Superior temporal gyrus (tissue), 1 donor: Measurements from ENCODE around the gene CLIP2.
"Not testable (repeated sequence)": the region's sequence is repeated elsewhere in the genome, so short reads cannot be mapped to it uniquely, and the experiment has no call there.

Source experiments
- DNase-seq: peaks from one replicate; pipeline ENCODE4 v3.0.0-alpha.2; 2016; ENCODE audit errors: extremely low spot score

The CLIP2 gene

GRCh38 chr7:74297516-74298233 lies 8.5 kb downstream of the CLIP2 start:
- no peak for DNase-seq

DNA sequence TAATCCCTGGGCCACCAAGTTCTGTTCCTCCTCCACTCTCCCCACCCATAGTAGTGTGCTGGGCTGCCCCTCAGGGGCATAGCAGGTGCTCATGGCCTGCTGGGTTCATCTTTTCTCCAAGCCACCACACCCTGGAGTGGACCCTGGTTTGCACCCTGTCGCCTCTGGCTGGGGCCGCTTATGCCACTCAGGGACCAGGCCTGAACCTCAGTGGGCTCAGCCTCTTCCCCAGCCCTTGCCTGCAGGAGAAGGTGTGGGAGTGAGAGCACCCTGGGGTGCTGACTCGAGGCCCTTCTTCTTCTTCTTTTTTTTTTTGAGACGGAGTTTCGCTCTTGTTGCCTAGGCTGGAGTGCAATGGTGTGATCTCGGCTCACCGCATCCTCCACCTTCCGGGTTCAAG lies 10.2 kb downstream of the CLIP2 start:
- no peak for DNase-seq

DNA sequence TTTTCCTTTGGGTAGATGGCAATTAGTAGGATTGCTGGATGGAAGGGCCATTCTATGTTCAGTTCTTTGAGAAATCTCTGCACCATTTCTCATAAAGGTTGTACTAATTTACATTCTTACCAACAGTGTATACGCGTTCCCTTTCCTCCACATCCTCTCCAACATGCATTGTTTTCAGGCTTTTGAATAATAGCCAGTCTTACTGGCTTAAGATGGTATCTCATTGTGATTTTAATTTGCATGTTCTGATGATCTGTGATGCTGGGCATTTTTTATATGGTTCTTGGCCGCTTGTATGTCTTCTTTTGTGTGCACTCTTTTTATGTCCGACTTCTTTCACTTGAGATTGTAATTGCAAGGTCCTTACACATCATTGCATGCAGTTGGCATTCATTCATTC lies 11.7 kb downstream of the CLIP2 start:
- no peak for DNase-seq

DNA sequence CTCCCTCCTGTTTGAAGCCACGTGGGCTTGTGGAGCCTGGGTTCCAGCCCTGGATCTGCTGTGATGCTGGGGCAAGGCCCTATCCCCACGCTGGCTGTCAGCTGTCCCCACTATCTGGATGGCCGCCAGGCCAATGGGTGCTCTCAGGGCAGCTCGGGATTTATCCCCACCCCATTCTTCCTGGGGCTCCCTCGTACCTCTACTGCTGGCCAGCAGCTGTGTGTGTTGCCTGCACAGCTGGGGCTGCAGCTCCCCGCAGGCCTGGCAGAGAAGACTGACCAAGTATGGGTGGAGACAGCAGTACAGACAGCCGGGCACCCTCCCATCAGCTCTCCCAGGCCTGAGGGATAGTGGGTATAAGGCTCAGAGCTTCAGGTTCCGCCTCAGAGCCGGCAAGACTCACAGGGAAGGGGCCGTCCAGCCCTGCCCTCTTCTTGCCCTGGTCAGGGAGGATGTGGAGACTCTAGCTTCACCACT lies 13.6 kb downstream of the CLIP2 start:
- DNase-seq, result peak; percentile 40

DNA sequence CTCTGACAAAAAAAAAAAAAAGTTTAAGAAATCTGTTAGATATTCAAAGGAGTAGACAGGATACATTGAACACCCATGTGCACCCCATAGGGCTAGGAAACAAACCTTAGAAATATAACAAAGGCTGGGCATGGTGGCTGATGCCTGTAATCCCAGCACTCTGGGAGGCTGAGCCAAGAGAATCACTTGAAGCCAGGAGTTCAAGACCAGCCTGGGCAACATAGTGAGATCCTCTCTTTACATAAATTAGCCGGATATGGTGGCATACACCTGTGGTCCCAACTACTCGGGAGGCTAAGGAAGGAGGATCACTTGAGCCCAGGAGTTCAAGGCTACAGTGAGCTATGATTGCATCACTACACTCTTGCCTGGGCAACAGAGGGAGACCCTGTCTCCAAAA lies 15.3 kb downstream of the CLIP2 start:
- DNase-seq, result no peak

DNA sequence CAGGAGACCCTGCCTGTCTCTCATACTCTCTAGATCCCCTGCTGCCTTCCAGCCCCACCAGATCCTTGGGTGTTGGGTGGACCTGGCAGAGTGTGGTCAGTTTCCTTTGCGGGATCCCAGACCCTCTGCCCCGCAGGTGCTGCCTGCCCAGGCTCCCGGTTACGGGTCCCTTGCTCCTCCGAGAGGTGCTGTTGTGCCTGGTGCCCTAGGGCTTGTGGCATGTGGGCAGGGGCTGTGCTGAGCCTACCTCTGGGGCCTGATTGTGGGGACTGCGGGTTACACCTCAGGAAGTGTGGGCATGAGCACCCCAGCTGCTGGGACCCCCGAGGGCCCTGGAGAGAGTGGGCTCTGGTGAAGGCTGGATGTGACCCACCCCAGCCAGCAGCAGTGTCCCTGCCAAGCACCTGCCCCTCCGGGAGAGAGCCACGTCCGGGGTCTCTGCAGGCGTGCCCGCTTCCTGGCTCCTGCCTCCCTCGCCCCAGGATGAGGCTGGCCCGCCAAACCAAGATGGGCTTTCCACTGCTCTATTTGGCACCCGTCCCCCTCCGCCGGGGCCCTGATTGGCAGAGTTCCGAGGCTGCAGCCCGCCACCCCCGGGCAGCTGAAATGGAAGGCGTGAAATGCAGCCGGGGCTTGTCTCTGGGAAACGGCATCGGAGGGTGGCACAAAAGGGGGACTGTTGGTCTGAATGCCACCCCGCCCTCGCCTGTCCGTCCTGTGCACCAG lies 17.0 kb downstream of the CLIP2 start:
- DNase-seq, result no peak

DNA sequence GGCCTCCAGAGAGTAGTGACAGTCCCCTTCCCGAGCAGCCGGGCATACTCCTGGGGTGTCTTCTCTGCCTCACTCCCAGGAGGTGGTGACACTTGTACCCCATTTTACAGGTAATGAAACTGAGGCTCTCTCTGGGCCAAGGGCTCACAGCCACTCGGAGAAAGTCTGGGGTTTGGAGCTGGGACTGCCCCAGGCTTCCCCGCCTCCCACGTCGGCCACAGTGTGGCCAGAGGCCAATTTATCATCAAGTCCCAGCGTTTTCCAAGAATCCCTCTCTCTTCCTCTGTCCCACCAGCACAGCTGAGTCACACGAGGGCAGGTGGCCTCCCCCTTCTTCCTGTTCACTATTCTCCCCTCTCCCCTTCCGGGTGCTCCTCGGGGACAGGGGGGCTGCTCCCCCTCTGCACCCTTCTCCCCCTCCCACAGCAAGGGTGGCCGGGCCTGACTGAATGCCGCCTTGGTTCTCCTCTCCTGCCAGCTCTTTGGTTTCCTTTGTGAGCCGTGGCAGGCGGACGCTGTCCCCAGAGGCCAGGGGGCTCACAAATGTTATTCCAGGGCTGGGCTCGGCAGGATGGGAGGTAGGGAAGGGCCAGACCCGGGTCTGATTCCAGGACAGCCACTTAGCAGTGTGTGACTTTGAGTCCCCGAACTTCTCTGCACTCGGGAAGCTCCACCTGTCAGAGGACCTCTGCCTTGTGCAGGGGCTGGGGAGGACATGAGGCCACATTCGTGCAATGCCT lies 17.7 kb downstream of the CLIP2 start:
- peak; percentile 82 for DNase-seq

GRCh38 chr7:74307738-74308505 lies 18.7 kb downstream of the CLIP2 start:
- DNase-seq, result no peak

DNA sequence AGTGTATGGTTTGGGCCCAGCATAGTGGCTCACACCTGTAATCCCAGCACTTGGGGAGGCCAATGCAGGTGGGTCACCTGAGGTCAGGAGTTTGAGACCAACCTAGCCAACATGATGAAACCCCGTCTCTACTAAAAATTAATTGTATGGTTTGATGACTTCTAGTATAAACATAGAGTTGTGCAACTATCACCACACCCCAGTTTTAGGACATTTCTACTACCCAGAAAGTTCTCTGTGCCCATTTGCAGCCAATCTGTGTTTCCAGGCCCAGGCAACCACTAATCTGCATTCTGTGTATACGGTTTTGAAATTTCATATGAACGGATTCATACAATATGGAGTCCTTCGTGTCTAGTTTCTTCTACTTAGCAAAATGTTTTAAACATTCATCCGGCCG lies 20.0 kb downstream of the CLIP2 start:
- no peak for DNase-seq

DNA sequence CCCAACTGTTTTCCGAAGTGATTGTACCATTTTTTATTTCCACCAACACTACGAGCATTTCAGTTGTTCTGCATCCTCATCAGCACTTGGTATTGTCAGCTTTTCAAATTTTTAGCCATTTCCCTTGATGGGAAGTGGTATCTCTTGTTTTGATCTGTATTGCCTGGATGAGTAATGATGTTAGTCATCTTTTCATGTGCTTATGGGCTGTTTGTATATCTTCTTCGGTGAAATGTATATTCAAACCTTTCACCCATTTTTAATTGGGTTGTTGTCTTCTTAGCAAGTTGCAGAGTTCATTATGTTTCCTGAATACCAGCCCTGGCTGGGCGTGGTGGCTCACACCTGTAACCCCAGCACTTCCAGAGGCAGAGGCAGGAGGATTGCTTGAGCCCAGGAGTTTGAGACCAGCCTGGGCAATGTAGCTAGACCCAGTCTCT lies 22.1 kb downstream of the CLIP2 start:
- DNase-seq, result no peak

- DNase-seq, result no peak
Measured at GRCh38 chr7:74312418-74313028, 23.3 kb downstream of the CLIP2 start.

DNA sequence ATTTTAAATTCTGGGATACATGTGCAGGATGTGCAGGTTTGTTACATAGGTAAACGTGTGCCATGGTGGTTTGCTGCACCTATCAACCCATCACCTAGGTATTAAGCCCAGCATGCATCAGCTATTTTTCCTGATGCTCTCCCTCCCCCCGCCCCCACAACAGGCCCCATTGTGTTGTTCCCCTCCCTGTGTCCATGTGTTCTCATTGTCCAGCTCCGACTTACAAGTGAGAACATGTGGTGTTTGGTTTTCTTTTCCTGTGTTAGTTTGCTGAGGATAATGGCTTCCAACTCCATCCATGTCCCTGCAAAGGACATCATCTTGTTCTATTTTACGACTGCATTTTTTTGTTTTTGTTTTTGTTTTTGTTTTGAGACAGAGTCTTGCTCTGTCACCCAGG lies 26.7 kb downstream of the CLIP2 start:
- not testable (repeated sequence) for DNase-seq

GRCh38 chr7:74317146-74317782 lies 28.1 kb downstream of the CLIP2 start:
- DNase-seq, result no peak

- DNase-seq, result no peak
Measured at GRCh38 chr7:74318043-74318442, 28.8 kb downstream of the CLIP2 start.

DNA sequence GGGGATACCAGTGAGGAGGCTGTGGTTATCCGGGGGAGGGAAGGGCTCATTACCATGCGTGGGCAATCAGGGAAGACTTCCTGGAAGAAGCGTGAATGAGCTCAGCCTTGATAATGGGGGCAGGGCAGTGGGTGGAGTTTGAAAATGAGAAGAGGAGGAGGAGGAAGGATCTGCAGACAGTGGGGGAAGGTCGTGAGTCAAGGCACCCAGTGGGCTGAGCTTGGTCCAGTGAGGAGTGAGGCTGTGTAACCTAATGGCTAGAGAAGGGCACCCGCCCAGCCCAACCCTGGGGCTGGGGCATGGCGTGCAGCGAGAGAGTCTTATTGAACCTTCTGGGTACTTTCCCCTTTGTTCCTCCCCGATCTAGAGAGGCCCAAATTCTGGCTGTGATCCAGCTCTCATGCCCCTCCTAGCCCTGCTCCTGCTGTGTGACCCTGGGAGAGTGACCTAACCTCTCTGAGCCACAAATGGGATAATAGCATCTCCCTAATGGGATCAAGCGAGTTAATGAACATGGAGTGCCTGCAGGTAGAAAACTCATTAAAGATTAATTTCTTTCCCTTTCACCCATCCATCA lies 31.5 kb downstream of the CLIP2 start:
- no peak for DNase-seq

DNA sequence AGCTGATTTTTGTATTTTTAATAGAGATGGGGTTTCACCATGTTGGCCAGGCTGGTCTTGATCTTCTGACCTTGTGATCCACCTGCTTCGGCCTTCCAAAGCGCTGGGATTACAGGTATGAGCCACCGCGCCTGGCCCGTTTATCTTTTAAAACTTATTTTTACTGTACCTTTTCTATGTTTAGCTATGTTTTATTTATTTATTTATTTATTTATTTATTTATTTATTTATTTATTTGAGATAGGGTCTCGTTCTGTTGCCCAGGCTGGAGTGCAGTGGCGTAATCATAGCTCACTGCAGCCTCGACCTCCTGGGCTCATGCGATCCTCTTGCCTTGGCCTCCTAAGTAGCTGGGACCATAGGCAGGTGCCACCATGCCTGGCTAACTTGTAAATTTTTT lies 33.7 kb downstream of the CLIP2 start:
- not testable (repeated sequence) for DNase-seq

DNA sequence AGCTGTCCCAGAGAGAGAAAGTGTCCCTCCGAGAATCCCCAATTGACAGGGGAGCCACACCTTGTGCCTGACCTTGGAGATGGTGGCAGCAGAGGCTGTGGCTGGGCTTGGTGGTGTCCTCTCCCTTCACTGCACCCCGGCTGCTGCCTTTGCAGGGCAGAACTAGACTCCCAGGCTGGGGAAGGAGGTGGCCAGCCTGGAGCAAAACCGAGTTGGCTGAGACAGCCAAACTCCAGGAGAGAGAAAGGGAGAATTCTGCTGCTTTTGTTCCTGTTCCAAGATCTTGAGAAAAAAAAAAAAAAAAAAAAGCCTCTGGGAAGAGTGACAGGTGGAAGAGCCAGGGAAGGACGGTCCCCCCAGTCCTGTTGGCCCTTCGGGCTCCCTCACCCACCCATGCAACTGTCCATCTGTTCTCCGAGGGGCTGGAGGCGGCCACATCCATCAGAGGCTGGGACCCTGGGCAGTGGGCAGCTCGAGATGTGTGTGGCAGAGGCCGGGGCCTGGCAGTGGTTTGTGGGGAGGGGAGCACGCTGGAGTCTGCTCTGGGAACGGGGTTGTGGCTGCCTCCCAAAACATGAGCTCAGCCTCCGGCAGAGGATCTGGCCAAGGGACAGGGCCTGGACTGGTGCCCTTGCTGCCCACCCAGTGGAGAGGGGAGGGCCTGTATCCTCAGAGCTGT lies 35.5 kb downstream of the CLIP2 start:
- peak; percentile 64 for DNase-seq

DNA sequence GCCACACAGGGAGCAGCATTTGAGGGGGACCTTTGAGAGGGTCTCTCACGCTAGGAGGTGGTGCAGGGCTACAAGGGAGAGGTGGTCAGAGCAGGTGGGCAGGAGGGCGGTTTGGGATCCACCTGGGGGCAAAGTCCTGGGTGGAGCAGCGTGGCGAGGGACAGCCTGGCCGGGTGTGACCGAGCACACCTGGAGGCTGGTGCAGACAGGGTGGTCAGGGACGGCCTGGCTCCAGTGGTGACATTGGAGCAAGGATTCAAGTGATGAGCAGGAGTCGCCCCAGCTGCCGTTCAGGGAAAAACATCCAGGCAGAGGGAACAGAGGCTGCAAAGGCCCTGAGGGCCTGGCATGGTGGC lies 36.0 kb downstream of the CLIP2 start:
- DNase-seq, result no peak

DNA sequence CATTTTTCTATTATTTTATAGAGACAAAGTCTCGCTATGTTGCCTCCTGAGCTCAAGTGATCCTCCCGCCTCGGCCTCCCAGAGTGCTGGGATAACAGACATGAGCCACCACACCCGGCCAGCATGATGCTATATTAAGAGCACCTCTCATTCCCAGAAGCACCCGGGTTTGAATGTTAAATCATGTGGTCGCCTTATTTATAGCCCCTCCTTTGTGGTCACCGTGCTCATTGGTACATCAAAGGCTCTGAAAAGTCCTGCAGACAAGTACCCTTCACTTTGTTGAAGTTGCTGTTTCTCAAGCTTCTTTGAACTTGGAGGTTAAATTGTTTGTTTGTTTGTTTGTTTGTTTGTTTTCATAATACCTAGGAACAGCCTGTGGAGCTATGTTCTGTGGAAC lies 40.0 kb downstream of the CLIP2 start:
- no peak for DNase-seq
